HepG2 (cell line): ENCODE results near the gene FOXD3. TPM values are rescaled to one million over a fixed set of nuclear protein-coding genes. Genes with fewer than 3 reads are reported as not detected.

Experiments used
- AKAP8 ChIP-seq: sonication (generic); formaldehyde crosslinking; IDR thresholded peaks from 2 replicates; pipeline ENCODE4 v1.5.1; 2020; ENCODE audit warnings: mild to moderate bottlenecking, missing genetic modification reagents
- SAFB2 ChIP-seq: sonication (generic); formaldehyde crosslinking; IDR thresholded peaks from 2 replicates; pipeline ENCODE4 v1.5.1; 2020; ENCODE audit warnings: missing genetic modification reagents, low read depth, mild to moderate bottlenecking, borderline replicate concordance
- SAP130 ChIP-seq: IDR thresholded peaks from 2 replicates; pipeline ENCODE4 v1.6.1; 2016; ENCODE audit warnings: low read depth
- SRY ChIP-seq: sonication (generic); formaldehyde crosslinking; IDR thresholded peaks from 2 replicates; pipeline ENCODE4 v1.8.0; 2022; ENCODE audit warnings: mild to moderate bottlenecking, missing genetic modification reagents
- ZNF160 ChIP-seq: sonication (generic); formaldehyde crosslinking; IDR thresholded peaks from 2 replicates; pipeline ENCODE4 v1.8.0; 2022; ENCODE audit warnings: mild to moderate bottlenecking, inconsistent platforms, missing genetic modification reagents
- ZNF331 ChIP-seq: sonication (generic); formaldehyde crosslinking; IDR thresholded peaks from 2 replicates; pipeline ENCODE4 v1.4.0; 2020; ENCODE audit warnings: missing genetic modification reagents
- ZNF510 ChIP-seq: sonication (generic); formaldehyde crosslinking; IDR thresholded peaks from 2 replicates; pipeline ENCODE4 v1.4.0; 2020; ENCODE audit warnings: low read depth, mild to moderate bottlenecking, missing genetic modification reagents
- polyA plus RNA-seq, 8 experiments: library from polyadenylated mRNA; depleted of rRNA in 3 of 8; stranded (reverse) in 7 of 8; unstranded in 1 of 8; fragments of >200 nt; fragmentation: Illumina TruSeq in 4 of 8; extraction: Trizol in 4 of 8; gene quantifications; 2 replicates each; pipeline versions ENCODE4 v1.2.1 to v1.2.3, GENCODE V29; 2011 to 2016; ENCODE audit warnings: low read depth in 4 of 8, missing spikeins in 1 of 8, mixed read lengths in 1 of 8; ENCODE audit not compliant: insufficient read depth in 1 of 8
- total RNA-seq, 5 experiments: library from RNA; depleted of rRNA; stranded (reverse); fragments of >200 nt; fragmentation: Illumina TruSeq; extraction: Trizol; gene quantifications; 2 replicates each; pipeline ENCODE4 v1.2.3, GENCODE V29; 2016; ENCODE audit warnings: low read depth in 1 of 5
- TF ChIP-seq, protein P1 (sequence below): sonication (generic); formaldehyde crosslinking; IDR thresholded peaks from 2 replicates; pipeline ENCODE4 v1.4.0; 2020; ENCODE audit warnings: missing genetic modification reagents
- TF ChIP-seq, protein P2 (sequence below): sonication (generic); formaldehyde crosslinking; conservative IDR thresholded peaks from 2 replicates; pipeline ENCODE4 v1.4.0; 2020; ENCODE audit warnings: missing genetic modification reagents
- TF ChIP-seq, protein P3 (sequence below): sonication (generic); formaldehyde crosslinking; IDR thresholded peaks from 2 replicates; pipeline ENCODE4 v1.5.0; 2020; ENCODE audit warnings: mild to moderate bottlenecking, missing genetic modification reagents
- TF ChIP-seq, protein P4 (sequence below): sonication (generic); formaldehyde crosslinking; IDR thresholded peaks from 2 replicates; pipeline ENCODE4 v1.4.0; 2020; ENCODE audit warnings: mild to moderate bottlenecking, missing genetic modification reagents, borderline replicate concordance
- TF ChIP-seq, protein P5 (sequence below): sonication (generic); formaldehyde crosslinking; IDR thresholded peaks from 2 replicates; pipeline ENCODE4 v1.4.0; 2020; ENCODE audit warnings: missing genetic modification reagents, mild to moderate bottlenecking, borderline replicate concordance

The FOXD3 gene
- total and polyA plus RNA-seq, 2 of the 13 experiments (the other 11 are each of a cell fraction or from before 2014, with no cell fraction given), result not detected

DNA sequence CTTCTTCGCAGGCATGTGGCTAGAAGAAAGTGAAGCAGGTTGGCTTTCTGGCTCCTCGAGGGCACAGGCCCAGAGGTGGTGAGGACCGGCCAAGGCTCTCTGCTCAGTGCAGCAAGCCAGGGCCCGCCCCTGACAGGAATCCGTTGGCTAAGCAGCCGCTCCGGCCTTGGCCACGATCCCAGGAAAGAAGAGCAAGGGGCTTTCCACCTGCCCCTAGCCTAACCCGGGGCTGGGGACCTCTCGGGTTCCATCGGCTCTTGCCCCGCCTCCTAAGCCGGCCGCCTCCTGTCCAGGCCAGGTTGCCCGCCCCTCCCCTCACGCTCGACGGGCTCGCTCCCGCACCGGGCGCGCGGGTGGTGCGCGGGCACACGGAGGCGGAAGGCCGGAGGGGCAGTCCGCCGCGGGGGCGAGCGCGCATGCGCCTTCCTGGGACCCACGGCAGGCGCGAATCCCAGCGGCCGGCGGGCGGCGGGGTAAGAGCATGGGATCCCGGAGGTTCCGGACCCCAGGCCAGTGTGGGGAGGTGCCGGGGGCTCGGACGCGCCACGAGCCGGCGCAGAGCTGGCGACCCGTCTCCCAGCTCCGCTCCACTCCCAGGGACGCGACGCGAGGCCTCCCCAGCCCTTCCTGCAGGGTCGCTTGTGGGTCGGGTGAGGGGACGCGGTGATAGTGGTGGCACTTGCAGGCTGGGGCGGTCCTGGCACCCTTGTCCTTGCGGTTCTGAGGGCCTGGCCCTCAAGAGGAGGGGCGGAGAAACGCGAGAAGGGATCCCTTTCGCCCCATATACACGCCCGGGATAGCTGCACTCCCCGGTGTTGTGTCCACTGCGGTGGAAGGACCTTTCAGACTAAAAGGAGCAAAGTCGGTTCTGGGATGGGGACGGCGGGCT, 45.1 kb downstream of the FOXD3 start, which contains the start of gene ALG6 (continued):
- TF ChIP-seq SAFB2, result 0 out of 2 replicates have a peak, but pooled peaks have one; percentile 34
- TF ChIP-seq SAP130 (CRISPR knock-in tag), result peak; percentile 81
- peak; percentile 26; the same call in 1 of the 2 replicates for TF ChIP-seq ZNF331 (CRISPR knock-in tag)
- peak; percentile 58 for TF ChIP-seq SRY (CRISPR knock-in tag)
- no peak; the same call in 1 of the 2 replicates for TF ChIP-seq ZNF510
- TF ChIP-seq, protein P1, sequence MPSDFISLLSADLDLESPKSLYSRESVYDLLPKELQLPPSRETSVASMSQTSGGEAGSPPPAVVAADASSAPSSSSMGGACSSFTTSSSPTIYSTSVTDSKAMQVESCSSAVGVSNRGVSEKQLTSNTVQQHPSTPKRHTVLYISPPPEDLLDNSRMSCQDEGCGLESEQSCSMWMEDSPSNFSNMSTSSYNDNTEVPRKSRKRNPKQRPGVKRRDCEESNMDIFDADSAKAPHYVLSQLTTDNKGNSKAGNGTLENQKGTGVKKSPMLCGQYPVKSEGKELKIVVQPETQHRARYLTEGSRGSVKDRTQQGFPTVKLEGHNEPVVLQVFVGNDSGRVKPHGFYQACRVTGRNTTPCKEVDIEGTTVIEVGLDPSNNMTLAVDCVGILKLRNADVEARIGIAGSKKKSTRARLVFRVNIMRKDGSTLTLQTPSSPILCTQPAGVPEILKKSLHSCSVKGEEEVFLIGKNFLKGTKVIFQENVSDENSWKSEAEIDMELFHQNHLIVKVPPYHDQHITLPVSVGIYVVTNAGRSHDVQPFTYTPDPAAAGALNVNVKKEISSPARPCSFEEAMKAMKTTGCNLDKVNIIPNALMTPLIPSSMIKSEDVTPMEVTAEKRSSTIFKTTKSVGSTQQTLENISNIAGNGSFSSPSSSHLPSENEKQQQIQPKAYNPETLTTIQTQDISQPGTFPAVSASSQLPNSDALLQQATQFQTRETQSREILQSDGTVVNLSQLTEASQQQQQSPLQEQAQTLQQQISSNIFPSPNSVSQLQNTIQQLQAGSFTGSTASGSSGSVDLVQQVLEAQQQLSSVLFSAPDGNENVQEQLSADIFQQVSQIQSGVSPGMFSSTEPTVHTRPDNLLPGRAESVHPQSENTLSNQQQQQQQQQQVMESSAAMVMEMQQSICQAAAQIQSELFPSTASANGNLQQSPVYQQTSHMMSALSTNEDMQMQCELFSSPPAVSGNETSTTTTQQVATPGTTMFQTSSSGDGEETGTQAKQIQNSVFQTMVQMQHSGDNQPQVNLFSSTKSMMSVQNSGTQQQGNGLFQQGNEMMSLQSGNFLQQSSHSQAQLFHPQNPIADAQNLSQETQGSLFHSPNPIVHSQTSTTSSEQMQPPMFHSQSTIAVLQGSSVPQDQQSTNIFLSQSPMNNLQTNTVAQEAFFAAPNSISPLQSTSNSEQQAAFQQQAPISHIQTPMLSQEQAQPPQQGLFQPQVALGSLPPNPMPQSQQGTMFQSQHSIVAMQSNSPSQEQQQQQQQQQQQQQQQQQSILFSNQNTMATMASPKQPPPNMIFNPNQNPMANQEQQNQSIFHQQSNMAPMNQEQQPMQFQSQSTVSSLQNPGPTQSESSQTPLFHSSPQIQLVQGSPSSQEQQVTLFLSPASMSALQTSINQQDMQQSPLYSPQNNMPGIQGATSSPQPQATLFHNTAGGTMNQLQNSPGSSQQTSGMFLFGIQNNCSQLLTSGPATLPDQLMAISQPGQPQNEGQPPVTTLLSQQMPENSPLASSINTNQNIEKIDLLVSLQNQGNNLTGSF, result no peak
- TF ChIP-seq, protein P2, sequence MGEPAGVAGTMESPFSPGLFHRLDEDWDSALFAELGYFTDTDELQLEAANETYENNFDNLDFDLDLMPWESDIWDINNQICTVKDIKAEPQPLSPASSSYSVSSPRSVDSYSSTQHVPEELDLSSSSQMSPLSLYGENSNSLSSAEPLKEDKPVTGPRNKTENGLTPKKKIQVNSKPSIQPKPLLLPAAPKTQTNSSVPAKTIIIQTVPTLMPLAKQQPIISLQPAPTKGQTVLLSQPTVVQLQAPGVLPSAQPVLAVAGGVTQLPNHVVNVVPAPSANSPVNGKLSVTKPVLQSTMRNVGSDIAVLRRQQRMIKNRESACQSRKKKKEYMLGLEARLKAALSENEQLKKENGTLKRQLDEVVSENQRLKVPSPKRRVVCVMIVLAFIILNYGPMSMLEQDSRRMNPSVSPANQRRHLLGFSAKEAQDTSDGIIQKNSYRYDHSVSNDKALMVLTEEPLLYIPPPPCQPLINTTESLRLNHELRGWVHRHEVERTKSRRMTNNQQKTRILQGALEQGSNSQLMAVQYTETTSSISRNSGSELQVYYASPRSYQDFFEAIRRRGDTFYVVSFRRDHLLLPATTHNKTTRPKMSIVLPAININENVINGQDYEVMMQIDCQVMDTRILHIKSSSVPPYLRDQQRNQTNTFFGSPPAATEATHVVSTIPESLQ (CRISPR knock-in tag), result no peak
- TF ChIP-seq, protein P3, sequence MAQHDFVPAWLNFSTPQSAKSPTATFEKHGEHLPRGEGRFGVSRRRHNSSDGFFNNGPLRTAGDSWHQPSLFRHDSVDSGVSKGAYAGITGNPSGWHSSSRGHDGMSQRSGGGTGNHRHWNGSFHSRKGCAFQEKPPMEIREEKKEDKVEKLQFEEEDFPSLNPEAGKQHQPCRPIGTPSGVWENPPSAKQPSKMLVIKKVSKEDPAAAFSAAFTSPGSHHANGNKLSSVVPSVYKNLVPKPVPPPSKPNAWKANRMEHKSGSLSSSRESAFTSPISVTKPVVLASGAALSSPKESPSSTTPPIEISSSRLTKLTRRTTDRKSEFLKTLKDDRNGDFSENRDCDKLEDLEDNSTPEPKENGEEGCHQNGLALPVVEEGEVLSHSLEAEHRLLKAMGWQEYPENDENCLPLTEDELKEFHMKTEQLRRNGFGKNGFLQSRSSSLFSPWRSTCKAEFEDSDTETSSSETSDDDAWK (CRISPR knock-in tag), result no peak
- no peak for TF ChIP-seq AKAP8 (CRISPR knock-in tag)
- peak; percentile 88; the same call in 1 of the 2 replicates for TF ChIP-seq ZNF160
- TF ChIP-seq, protein P4, sequence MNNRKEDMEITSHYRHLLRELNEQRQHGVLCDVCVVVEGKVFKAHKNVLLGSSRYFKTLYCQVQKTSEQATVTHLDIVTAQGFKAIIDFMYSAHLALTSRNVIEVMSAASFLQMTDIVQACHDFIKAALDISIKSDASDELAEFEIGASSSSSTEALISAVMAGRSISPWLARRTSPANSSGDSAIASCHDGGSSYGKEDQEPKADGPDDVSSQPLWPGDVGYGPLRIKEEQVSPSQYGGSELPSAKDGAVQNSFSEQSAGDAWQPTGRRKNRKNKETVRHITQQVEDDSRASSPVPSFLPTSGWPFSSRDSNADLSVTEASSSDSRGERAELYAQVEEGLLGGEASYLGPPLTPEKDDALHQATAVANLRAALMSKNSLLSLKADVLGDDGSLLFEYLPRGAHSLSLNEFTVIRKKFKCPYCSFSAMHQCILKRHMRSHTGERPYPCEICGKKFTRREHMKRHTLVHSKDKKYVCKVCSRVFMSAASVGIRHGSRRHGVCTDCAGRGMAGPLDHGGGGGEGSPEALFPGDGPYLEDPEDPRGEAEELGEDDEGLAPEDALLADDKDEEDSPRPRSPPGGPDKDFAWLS (CRISPR knock-in tag), result no peak
- TF ChIP-seq, protein P5, sequence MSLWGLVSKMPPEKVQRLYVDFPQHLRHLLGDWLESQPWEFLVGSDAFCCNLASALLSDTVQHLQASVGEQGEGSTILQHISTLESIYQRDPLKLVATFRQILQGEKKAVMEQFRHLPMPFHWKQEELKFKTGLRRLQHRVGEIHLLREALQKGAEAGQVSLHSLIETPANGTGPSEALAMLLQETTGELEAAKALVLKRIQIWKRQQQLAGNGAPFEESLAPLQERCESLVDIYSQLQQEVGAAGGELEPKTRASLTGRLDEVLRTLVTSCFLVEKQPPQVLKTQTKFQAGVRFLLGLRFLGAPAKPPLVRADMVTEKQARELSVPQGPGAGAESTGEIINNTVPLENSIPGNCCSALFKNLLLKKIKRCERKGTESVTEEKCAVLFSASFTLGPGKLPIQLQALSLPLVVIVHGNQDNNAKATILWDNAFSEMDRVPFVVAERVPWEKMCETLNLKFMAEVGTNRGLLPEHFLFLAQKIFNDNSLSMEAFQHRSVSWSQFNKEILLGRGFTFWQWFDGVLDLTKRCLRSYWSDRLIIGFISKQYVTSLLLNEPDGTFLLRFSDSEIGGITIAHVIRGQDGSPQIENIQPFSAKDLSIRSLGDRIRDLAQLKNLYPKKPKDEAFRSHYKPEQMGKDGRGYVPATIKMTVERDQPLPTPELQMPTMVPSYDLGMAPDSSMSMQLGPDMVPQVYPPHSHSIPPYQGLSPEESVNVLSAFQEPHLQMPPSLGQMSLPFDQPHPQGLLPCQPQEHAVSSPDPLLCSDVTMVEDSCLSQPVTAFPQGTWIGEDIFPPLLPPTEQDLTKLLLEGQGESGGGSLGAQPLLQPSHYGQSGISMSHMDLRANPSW (CRISPR knock-in tag), result no peak
